Neural cell (in vitro differentiated cells): ENCODE measurements around the gene IGSF23. TPM values are rescaled to one million over a fixed set of nuclear protein-coding genes. Genes with fewer than 3 reads are reported as not detected.

Experiments
- H2AFZ ChIP-seq: fragments of 200-600, 300-800 bp; sonication (generic), shearing (Covaris generic); 2 replicates; pipeline ENCODE4 v1.6.0; 2014; ENCODE audit warnings: low read depth, mild to moderate bottlenecking, antibody characterized with exemption, low read length, moderate library complexity
- H3F3A ChIP-seq: fragments of 200-600 bp; shearing (Covaris generic); 2 replicates; pipeline ENCODE4 v1.6.1; 2016; ENCODE audit warnings: mild to moderate bottlenecking, moderate library complexity, mixed read lengths, antibody characterized with exemption, low read length; ENCODE audit not compliant: insufficient read depth, poor library complexity, severe bottlenecking
- H3K27ac ChIP-seq: fragments of 200-600, 300-800 bp; sonication (generic), shearing (Covaris generic); 2 replicates; pipeline ENCODE4 v1.5.1; 2014; ENCODE audit warnings: mild to moderate bottlenecking, low read length, moderate library complexity
- H3K27me3 ChIP-seq: fragments of 300-800, 200-600 bp; sonication (generic), shearing (Covaris generic); 2 replicates; pipeline ENCODE4 v1.6.0; 2014; ENCODE audit warnings: mild to moderate bottlenecking, low read depth, low read length, moderate library complexity; ENCODE audit not compliant: insufficient read depth
- H3K36me3 ChIP-seq: fragments of 300-800, 200-600 bp; sonication (generic), shearing (Covaris generic); 2 replicates; pipeline ENCODE4 v1.5.1; 2014; ENCODE audit warnings: mild to moderate bottlenecking, antibody characterized with exemption, low read length, moderate library complexity; ENCODE audit not compliant: insufficient read depth
- H3K4me2 ChIP-seq: fragments of 300-800, 200-600 bp; sonication (generic), shearing (Covaris generic); 2 replicates; pipeline ENCODE4 v1.6.0; 2014; ENCODE audit warnings: mild to moderate bottlenecking, low read length
- H3K4me3 ChIP-seq: fragments of 300-800, 200-600 bp; sonication (generic), shearing (Covaris generic); 2 replicates; pipeline ENCODE4 v1.5.1; 2014; ENCODE audit warnings: mild to moderate bottlenecking, low read length, moderate library complexity
- H3K79me2 ChIP-seq: fragments of 200-600 bp; shearing (Covaris generic); replicated peaks from 2 replicates; pipeline ENCODE4 v1.6.0; 2014; ENCODE audit warnings: mild to moderate bottlenecking, low read length, moderate library complexity; ENCODE audit not compliant: insufficient read depth
- H3K9ac ChIP-seq: fragments of 300-800, 200-600 bp; sonication (generic), shearing (Covaris generic); 2 replicates; pipeline ENCODE4 v1.6.1; 2016; ENCODE audit warnings: mild to moderate bottlenecking, low read length, mixed read lengths
- H3K9me2 ChIP-seq: fragments of 200-600 bp; shearing (Covaris generic); 2 replicates; pipeline ENCODE4 v1.6.1; 2016; ENCODE audit warnings: mild to moderate bottlenecking, low read length, mixed read lengths; ENCODE audit not compliant: insufficient read depth
- H3K9me3 ChIP-seq: fragments of 200-600, 300-800 bp; sonication (generic), shearing (Covaris generic); 2 replicates; pipeline ENCODE4 v1.6.1; 2016; ENCODE audit warnings: mild to moderate bottlenecking, mixed run types, low read length, moderate library complexity, mixed read lengths
- H4K20me1 ChIP-seq: fragments of 200-600 bp; shearing (Covaris generic); 2 replicates; pipeline ENCODE4 v1.6.1; 2016; ENCODE audit warnings: mild to moderate bottlenecking, mixed run types; ENCODE audit not compliant: insufficient read depth
- CTCF ChIP-seq: fragments of 450-650 bp; IDR thresholded peaks from 2 replicates; pipeline ENCODE4 v1.5.1; 2014; ENCODE audit warnings: antibody characterized with exemption, mild to moderate bottlenecking, moderate library complexity; ENCODE audit not compliant: poor library complexity, severe bottlenecking
- EP300 ChIP-seq: fragments of 450-650 bp; conservative IDR thresholded peaks from 2 replicates; pipeline ENCODE4 v1.6.1; 2014; ENCODE audit warnings: antibody characterized with exemption, mild to moderate bottlenecking, moderate library complexity; ENCODE audit not compliant: poor library complexity, severe bottlenecking
- EZH2 ChIP-seq: fragments of 200-600, 300-800 bp; shearing (Covaris generic), sonication (generic); IDR thresholded peaks from 2 replicates; pipeline ENCODE4 v1.6.1; 2014; ENCODE audit warnings: antibody characterized with exemption, low read length, borderline replicate concordance, mild to moderate bottlenecking; ENCODE audit not compliant: insufficient read depth, poor library complexity, severe bottlenecking
- MXI1 ChIP-seq: fragments of 450-650 bp; conservative IDR thresholded peaks from 2 replicates; pipeline ENCODE4 v1.6.1; 2014; ENCODE audit warnings: antibody characterized with exemption, mild to moderate bottlenecking; ENCODE audit not compliant: poor library complexity, severe bottlenecking
- POLR2AphosphoS5 ChIP-seq: IDR thresholded peaks from 2 replicates; pipeline ENCODE4 v1.6.1; 2012
- RAD21 ChIP-seq: fragments of 450-650 bp; conservative IDR thresholded peaks from 2 replicates; pipeline ENCODE4 v1.6.1; 2014; ENCODE audit warnings: antibody characterized with exemption, mild to moderate bottlenecking, moderate library complexity
- REST ChIP-seq: IDR thresholded peaks from 2 replicates; pipeline ENCODE4 v1.6.1; 2012; ENCODE audit warnings: borderline replicate concordance
- SMC3 ChIP-seq: fragments of 450-650 bp; conservative IDR thresholded peaks from 2 replicates; pipeline ENCODE4 v1.6.1; 2014; ENCODE audit warnings: antibody characterized with exemption, mild to moderate bottlenecking, moderate library complexity; ENCODE audit not compliant: poor library complexity
- TAF1 ChIP-seq: IDR thresholded peaks from 2 replicates; pipeline ENCODE4 v1.6.1; 2012; ENCODE audit warnings: low read depth
- polyA plus RNA-seq: library from polyadenylated mRNA; depleted of rRNA; stranded (reverse); fragments of >200 nt; gene quantifications from 2 replicates; pipeline ENCODE4 v1.2.3, GENCODE V29; 2014

Gene IGSF23
- polyA plus RNA-seq, 1 donor from 2014 or later: not detected

- peaks cover 4% of the 10 kb centered on the region for H3K9me3 ChIP-seq
- H3K27ac ChIP-seq: no peak overlapping the region
- peak; percentile 46 for TF ChIP-seq RAD21
- TF ChIP-seq CTCF: peak; percentile 44
- no peak for TF ChIP-seq TAF1
- no peaks in the 10 kb centered on the region for H3K36me3 ChIP-seq
- no peak overlapping the region for H3K4me3 ChIP-seq
- H3K4me2 ChIP-seq: no peak overlapping the region
- H4K20me1 ChIP-seq: no peaks in the 10 kb centered on the region
- no peaks in the 10 kb centered on the region for H3F3A ChIP-seq
- H3K27me3 ChIP-seq: no peaks in the 10 kb centered on the region
- no peaks in the 10 kb centered on the region for H3K79me2 ChIP-seq
- H3K9me2 ChIP-seq: no peaks in the 10 kb centered on the region
- no peak overlapping the region for H2AFZ ChIP-seq
- no peak overlapping the region for H3K9ac ChIP-seq
Measured at GRCh38 chr19:44570984-44571684, 42.2 kb upstream of the IGSF23 start.

- H3K9ac ChIP-seq: no peak overlapping the region
- H3K36me3 ChIP-seq: no peaks in the 10 kb centered on the region
- H3K79me2 ChIP-seq: no peaks in the 10 kb centered on the region
- peaks cover 4% of the 10 kb centered on the region for H3K9me3 ChIP-seq
- no peaks in the 10 kb centered on the region for H4K20me1 ChIP-seq
- H3K27me3 ChIP-seq: no peaks in the 10 kb centered on the region
- H3K9me2 ChIP-seq: no peaks in the 10 kb centered on the region
- H3K27ac ChIP-seq: no peak overlapping the region
- no peaks in the 10 kb centered on the region for H3F3A ChIP-seq
- no peak overlapping the region for H3K4me3 ChIP-seq
- H3K4me2 ChIP-seq: no peak overlapping the region
- H2AFZ ChIP-seq: no peak overlapping the region
- no peak for TF ChIP-seq POLR2AphosphoS5
- no peak for TF ChIP-seq RAD21
- TF ChIP-seq EZH2: no peak
- no peak for TF ChIP-seq TAF1
- TF ChIP-seq SMC3: no peak
- no peak for TF ChIP-seq MXI1
- no peak for TF ChIP-seq REST
- TF ChIP-seq EP300: no peak
- no peak for TF ChIP-seq CTCF
Measured at GRCh38 chr19:44571830-44572580, 41.4 kb upstream of the IGSF23 start.
